H1 (cell line): ENCODE measurements around the gene CD72. TPM values are rescaled to one million over a fixed set of nuclear protein-coding genes. Genes with fewer than 3 reads are reported as not detected.

Experiments used
- CTCF ChIA-PET: fragments of 300-600 bp; sonication (Branson Sonifier 250); formaldehyde crosslinking; loops from one replicate; lab custom pipeline; 2021; ENCODE audit not compliant: partially characterized antibody; lab: Charles Lee
- POLR2A ChIA-PET: fragments of 300-600 bp; sonication (Branson Sonifier 250); formaldehyde crosslinking; loops from one replicate; lab custom pipeline; 2021; ENCODE audit warnings: inconsistent platforms; ENCODE audit not compliant: partially characterized antibody; lab: Charles Lee
- DNase-seq, 2 experiments: peaks; one replicate each; pipeline versions ENCODE4 v3.0.0 to v3.0.0-alpha.2; 2010 to 2022; ENCODE audit warnings: low spot score in 2 of 2, low read depth in 1 of 2, mixed read lengths in 1 of 2
- FAIRE-seq: peaks from 2 replicates; lab custom pipeline; 2011; peaks lifted over from hg19 to GRCh38; lab: Jason Lieb, UNC
- H2AFZ ChIP-seq: 2 replicates; pipeline ENCODE4 v1.8.1; 2012; ENCODE audit warnings: low read length, inconsistent platforms
- H2AK5ac ChIP-seq: 2 replicates; pipeline ENCODE4 v1.6.1; 2013; ENCODE audit warnings: low read depth, low read length
- H2BK120ac ChIP-seq: replicated peaks from 2 replicates; pipeline ENCODE3; 2013; ENCODE audit warnings: low read depth, low read length, inconsistent platforms
- H2BK12ac ChIP-seq: 2 replicates; pipeline ENCODE4 v1.6.1; 2013; ENCODE audit warnings: low read depth, low read length
- H2BK15ac ChIP-seq: 2 replicates; pipeline ENCODE4 v1.6.1; 2013; ENCODE audit warnings: low read length
- H2BK20ac ChIP-seq: 2 replicates; pipeline ENCODE4 v1.6.1; 2013; ENCODE audit warnings: low read length
- H2BK5ac ChIP-seq: 2 replicates; pipeline ENCODE4 v1.6.1; 2013; ENCODE audit warnings: low read depth, low read length
- H3K14ac ChIP-seq: 2 replicates; pipeline ENCODE4 v1.6.1; 2013; ENCODE audit warnings: inconsistent platforms; ENCODE audit not compliant: insufficient read length
- H3K18ac ChIP-seq: 2 replicates; pipeline ENCODE4 v1.6.1; 2013; ENCODE audit warnings: low read length; ENCODE audit errors: extremely low read depth
- H3K23ac ChIP-seq: 2 replicates; pipeline ENCODE4 v1.6.1; 2013; ENCODE audit warnings: inconsistent platforms; ENCODE audit not compliant: insufficient read length
- H3K23me2 ChIP-seq: 2 replicates; pipeline ENCODE4 v1.6.1; 2013; ENCODE audit warnings: low read depth, low read length
- H3K27ac ChIP-seq: 2 replicates; pipeline ENCODE4 v1.6.1; 2011; ENCODE audit warnings: low read depth, low read length, inconsistent platforms
- H3K27me3 ChIP-seq, 4 experiments: replicated peaks in 1 of 4; 1 replicate in 1 of 4; 2 replicates in 3 of 4; pipeline versions ENCODE4 v1.6.1 to v1.8.1; 2011 to 2013; ENCODE audit warnings: low read length in 3 of 4, mild to moderate bottlenecking in 3 of 4, inconsistent platforms in 2 of 4, mixed read lengths in 2 of 4, moderate library complexity in 1 of 4; ENCODE audit not compliant: control insufficient read depth in 3 of 4, insufficient read depth in 3 of 4; ENCODE audit errors: extremely low read depth in 1 of 4
- H3K36me3 ChIP-seq, 4 experiments: 2 replicates each; pipeline versions ENCODE4 v1.6.1 to v1.8.1; 2011 to 2013; ENCODE audit warnings: mild to moderate bottlenecking in 4 of 4, low read length in 3 of 4, moderate library complexity in 2 of 4, control low read depth in 1 of 4, inconsistent platforms in 1 of 4; ENCODE audit not compliant: insufficient read depth in 4 of 4, control insufficient read depth in 2 of 4
- H3K4ac ChIP-seq: replicated peaks from 2 replicates; pipeline ENCODE3; 2013; ENCODE audit warnings: low read length, low read depth, mixed read lengths, inconsistent platforms; ENCODE audit not compliant: insufficient read length
- H3K4me1 ChIP-seq, 4 experiments: replicated peaks in 1 of 4; 1 replicate in 1 of 4; 2 replicates in 3 of 4; pipeline versions ENCODE4 v1.6.1 to v1.8.1; 2011 to 2013; ENCODE audit warnings: low read length in 3 of 4, inconsistent platforms in 2 of 4, mixed read lengths in 1 of 4; ENCODE audit not compliant: insufficient read depth in 4 of 4, control insufficient read depth in 3 of 4
- H3K4me2 ChIP-seq, 2 experiments: 2 replicates each; pipeline versions ENCODE4 v1.6.1 to v1.8.1; 2011 to 2013; ENCODE audit warnings: low read depth in 2 of 2, low read length in 2 of 2, control low read depth in 1 of 2, inconsistent platforms in 1 of 2, mild to moderate bottlenecking in 1 of 2; ENCODE audit not compliant: insufficient read depth in 1 of 2
- H3K4me3 ChIP-seq, 4 experiments: fragments of 200-600, 300-600 bp in 1 of 4; sonication (generic), shearing (Covaris generic), sonication (Bioruptor Twin) in 1 of 4; 2 replicates each; pipeline versions ENCODE4 v1.5.1 to v1.8.1; 2011 to 2016; ENCODE audit warnings: low read length in 4 of 4, low read depth in 3 of 4, control low read depth in 2 of 4, inconsistent platforms in 2 of 4, mild to moderate bottlenecking in 2 of 4, mixed read lengths in 1 of 4, moderate library complexity in 1 of 4; ENCODE audit not compliant: insufficient read depth in 2 of 4; ENCODE audit errors: extremely low read depth in 1 of 4
- H3K56ac ChIP-seq: replicated peaks from 2 replicates; pipeline ENCODE3; 2013; ENCODE audit warnings: low read depth, mild to moderate bottlenecking, mixed read lengths, low read length, inconsistent platforms; ENCODE audit not compliant: insufficient read length
- H3K79me1 ChIP-seq: 2 replicates; pipeline ENCODE4 v1.6.1; 2013; ENCODE audit warnings: low read depth, low read length, control low read depth
- H3K79me2 ChIP-seq, 2 experiments: 2 replicates each; pipeline versions ENCODE4 v1.6.1 to v1.8.1; 2012 to 2013; ENCODE audit warnings: low read length in 2 of 2, mild to moderate bottlenecking in 2 of 2, inconsistent platforms in 1 of 2; ENCODE audit not compliant: insufficient read depth in 2 of 2, control insufficient read depth in 1 of 2
- H3K9ac ChIP-seq, 4 experiments: replicated peaks in 1 of 4; 1 replicate in 1 of 4; 2 replicates in 3 of 4; pipeline versions ENCODE4 v1.6.1 to v1.8.1; 2011 to 2013; ENCODE audit warnings: low read depth in 3 of 4, low read length in 3 of 4, control low read depth in 2 of 4, mild to moderate bottlenecking in 2 of 4, moderate library complexity in 2 of 4, inconsistent platforms in 1 of 4; ENCODE audit errors: extremely low read depth in 1 of 4
- H3K9me3 ChIP-seq, 2 experiments: 2 replicates each; pipeline versions ENCODE4 v1.6.1 to v1.8.1; 2012 to 2013; ENCODE audit warnings: mild to moderate bottlenecking in 2 of 2, moderate library complexity in 2 of 2, control low read depth in 1 of 2, inconsistent platforms in 1 of 2, low read depth in 1 of 2, low read length in 1 of 2, mixed read lengths in 1 of 2; ENCODE audit not compliant: insufficient read depth in 2 of 2
- H4K20me1 ChIP-seq, 2 experiments: replicated peaks in 1 of 2; 2 replicates each; pipeline versions ENCODE3 to v1.8.1; 2011 to 2013; ENCODE audit warnings: inconsistent platforms in 2 of 2, low read length in 2 of 2, mild to moderate bottlenecking in 1 of 2; ENCODE audit not compliant: insufficient read depth in 2 of 2, control insufficient read depth in 1 of 2
- H4K5ac ChIP-seq: 2 replicates; pipeline ENCODE4 v1.6.1; 2013; ENCODE audit warnings: low read length, low read depth, mixed read lengths, inconsistent platforms; ENCODE audit not compliant: insufficient read length
- H4K8ac ChIP-seq: 2 replicates; pipeline ENCODE4 v1.8.0; 2013; ENCODE audit warnings: mild to moderate bottlenecking, moderate library complexity, low read length, inconsistent platforms; ENCODE audit not compliant: insufficient read depth; ENCODE audit errors: extremely low read depth
- H4K91ac ChIP-seq: replicated peaks from 2 replicates; pipeline ENCODE3; 2013; ENCODE audit warnings: low read length, mixed read lengths, inconsistent platforms; ENCODE audit not compliant: insufficient read length
- FOSL1 ChIP-seq: IDR thresholded peaks from 2 replicates; pipeline ENCODE4 v1.6.1; 2011; ENCODE audit warnings: mild to moderate bottlenecking, low read depth, low read length, moderate library complexity; ENCODE audit not compliant: insufficient read depth
- POU5F1 ChIP-seq: IDR thresholded peaks from 2 replicates; pipeline ENCODE4 v1.6.1; 2011; ENCODE audit warnings: low read depth, mild to moderate bottlenecking, low read length, moderate library complexity
- RXRA ChIP-seq: IDR thresholded peaks from 2 replicates; pipeline ENCODE4 v1.6.1; 2011; ENCODE audit warnings: low read depth, mild to moderate bottlenecking, low read length, moderate library complexity; ENCODE audit not compliant: insufficient read depth
- WGBS, 2 experiments: shearing (Covaris generic) in 1 of 2; methylation state at CpG; one replicate each; pipeline versions ENCODE4 v1.1.6 to v1.1.7; 2013 to 2015; ENCODE audit warnings: low lambda C conversion rate in 2 of 2, mixed read lengths in 2 of 2, inconsistent platforms in 1 of 2, low coverage in 1 of 2, missing lambda C conversion rate in 1 of 2; ENCODE audit not compliant: insufficient replicate concordance in 2 of 2, insufficient coverage in 1 of 2, insufficient read length in 1 of 2; ENCODE audit errors: extremely low coverage in 1 of 2, missing lambda C conversion rate in 1 of 2; 5-methylcytosine and 5-hydroxymethylcytosine counted together
- polyA plus RNA-seq, 7 experiments: library from polyadenylated mRNA; depleted of rRNA in 3 of 7; stranded (reverse) in 5 of 7; unstranded in 2 of 7; fragments of >200 nt in 5 of 7; fragments of 200-250 nt in 2 of 7; gene quantifications; 1 replicate in 5 of 7; 2 replicates in 1 of 7; 4 replicates in 1 of 7; pipeline versions ENCODE4 v1.2.1 to v1.2.3, GENCODE V29; 2011 to 2013; ENCODE audit warnings: missing spikeins in 2 of 7, mixed read lengths in 2 of 7
- total RNA-seq: library from RNA; stranded (reverse); fragmentation: NEBNext Ultra II Directional; extraction: Animal tissue kit (Norgen Biotek cat#: 25700); gene quantifications from 2 replicates; pipeline ENCODE4 v1.2.1, GENCODE V29; 2021

The CD72 gene
- total and polyA plus RNA-seq, 2 of the 8 experiments (the other 6 are each of a cell fraction or from before 2014, with no cell fraction given): 4.0 to 4.5 TPM

GRCh38 chr9:35603506-35603985, 14.7 kb downstream of the CD72 start:
- Histone ChIP-seq H4K91ac (peak overlapping the region; percentile 38), H2AK5ac (no peak overlapping the region), H2AFZ (peak overlapping the region; percentile 93), H3K9me3 (no peaks in the 10 kb centered on the region; a peak in 1 of 4 replicates), H4K20me1 (peaks cover 0 to 12% of the 10 kb centered on the region in 2 experiments), H4K5ac (peak overlapping the region; percentile 4), H3K14ac (no peak overlapping the region), H3K56ac (no peak overlapping the region), H2BK5ac (no peak overlapping the region), H3K27me3 (no peaks in the 10 kb centered on the region), H3K4me1 (peaks cover 0 to 18% (median 10%) of the 10 kb centered on the region in 4 experiments; a peak in 6 of 7 replicates), H4K8ac (no peak overlapping the region), H2BK120ac (no peak overlapping the region), H3K4ac (no peak overlapping the region), H2BK20ac (no peak overlapping the region), H2BK15ac (peak overlapping the region; percentile 6; the same call in 1 of the 2 replicates), H3K18ac (no peak overlapping the region), H3K27ac (no peak overlapping the region), H3K79me2 (peaks cover 0 to 2% of the 10 kb centered on the region in 2 experiments; a peak in 1 of 4 replicates), H3K4me3 (peak overlapping the region; percentile 49 to 71 (median 62); a peak in 7 of 8 replicates), H2BK12ac (no peak overlapping the region; the same call in 1 of the 2 replicates), H3K79me1 (no peaks in the 10 kb centered on the region; the same call in 1 of the 2 replicates), H3K23me2 (peaks cover 13% of the 10 kb centered on the region), H3K23ac (no peak overlapping the region), H3K4me2 (peak overlapping the region; percentile 81 to 89), H3K36me3 (peaks cover 0 to under 1% (median under 1%) of the 10 kb centered on the region in 4 experiments; a peak in 2 of 8 replicates), H3K9ac (peak overlapping the region in 3 of 4 experiments; percentile 36 to 65 (median 37); a peak in 3 of 7 replicates)
- POLR2A ChIA-PET: interaction anchor here (0.6 to 1.0 kb wide), 5 partner anchors 12 to 267 kb away, joined by 3 to 4 read pairs (median 3); partner anchors contain the start of genes CCDC107, OR13J1 and RMRP
- CTCF ChIA-PET: interaction anchor here (0.5 to 2.1 kb wide), 26 partner anchors 9 to 1004 kb away, joined by 3 to 21 read pairs (median 4); partner anchors contain the start of genes ARHGEF39, CD72 and PIGO
- DNase-seq: peak in 1 of 2 experiments; percentile 47
- 45% methylated on average over 18 of the region's 18 CpGs; no CpG with 5 or more reads in 1 of the 2 experiments for WGBS, 2 experiments
- TF ChIP-seq RXRA (no peak), POU5F1 (no peak), FOSL1 (no peak)
- FAIRE-seq: no peak
